HPDE6-E6E7 (cell line): ENCODE results near the gene MKRN2.
"Not testable (repeated sequence)": the region's sequence is repeated elsewhere in the genome, so short reads cannot be mapped to it uniquely, and the experiment has no call there.

Source experiments
- DNase-seq: peaks from one replicate; pipeline ENCODE4 v3.0.0; 2011; ENCODE audit warnings: missing footprints; ENCODE audit errors: extremely low spot score

The MKRN2 gene

DNA sequence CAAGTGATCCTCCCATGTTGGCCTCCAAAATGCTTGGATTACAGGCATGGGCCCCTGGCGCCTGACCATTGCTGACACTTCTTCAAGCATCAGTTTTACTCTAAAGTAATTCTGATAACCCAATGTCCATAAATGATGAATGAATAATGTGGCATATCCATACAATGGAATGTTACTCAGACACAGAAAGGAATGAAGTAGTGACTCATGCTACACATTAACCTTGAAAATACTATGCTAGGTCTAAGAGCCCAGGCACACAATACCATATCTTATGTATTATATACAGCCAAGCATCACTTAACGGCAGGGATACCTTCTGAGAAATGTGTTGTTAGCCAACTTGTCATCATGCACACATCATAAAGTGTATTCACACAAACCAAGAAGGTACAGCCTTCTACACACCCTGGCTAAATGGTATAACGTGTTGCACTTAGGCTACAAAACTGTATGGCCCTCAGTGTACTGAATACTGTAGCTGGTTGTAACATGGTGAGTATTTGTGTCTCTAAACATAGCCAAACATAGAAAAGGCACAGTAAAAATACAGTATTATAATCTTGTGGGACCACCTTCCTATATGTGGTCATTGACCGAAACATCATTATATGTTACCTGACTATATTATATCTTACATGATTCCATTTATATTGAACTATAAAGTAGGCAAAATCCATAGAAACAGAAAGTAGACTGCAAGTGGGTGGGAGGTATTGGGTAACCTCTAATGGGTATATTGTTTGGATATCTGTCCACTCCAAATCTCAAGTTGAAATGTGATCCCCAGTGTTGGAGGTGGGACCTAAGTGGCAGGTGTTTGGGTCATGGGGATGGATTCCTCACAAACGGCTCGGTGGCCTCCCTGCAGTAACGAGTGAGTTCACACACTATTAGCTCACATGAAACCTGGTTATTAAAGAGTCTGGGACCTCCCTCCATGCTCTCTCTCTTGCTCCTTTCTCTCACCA, 31.4 kb downstream of the MKRN2 start:
- DNase-seq: peak; percentile 1

DNA sequence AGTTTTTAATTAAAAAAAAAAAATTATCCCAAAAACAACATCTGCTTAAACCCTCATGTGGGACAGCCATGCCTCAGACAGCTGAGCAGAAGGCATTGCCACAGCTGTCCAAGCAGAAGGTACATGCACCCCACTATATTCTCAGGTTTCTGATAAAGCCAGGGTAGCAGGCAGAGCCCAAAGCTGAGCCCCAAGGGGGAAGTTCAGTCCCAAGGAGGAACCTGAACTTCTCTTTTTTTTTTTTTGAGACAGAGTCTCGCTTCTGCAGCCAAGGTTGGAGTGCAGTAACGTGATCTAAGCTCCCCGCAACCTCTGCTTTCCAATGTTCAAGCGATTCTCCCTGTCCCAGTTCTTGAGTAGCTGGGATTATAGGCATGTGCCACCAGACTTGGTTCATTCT, 33.2 kb downstream of the MKRN2 start:
- DNase-seq: no peak

GRCh38 chr3:12591456-12591855, 34.6 kb downstream of the MKRN2 start:
- no peak for DNase-seq

DNA sequence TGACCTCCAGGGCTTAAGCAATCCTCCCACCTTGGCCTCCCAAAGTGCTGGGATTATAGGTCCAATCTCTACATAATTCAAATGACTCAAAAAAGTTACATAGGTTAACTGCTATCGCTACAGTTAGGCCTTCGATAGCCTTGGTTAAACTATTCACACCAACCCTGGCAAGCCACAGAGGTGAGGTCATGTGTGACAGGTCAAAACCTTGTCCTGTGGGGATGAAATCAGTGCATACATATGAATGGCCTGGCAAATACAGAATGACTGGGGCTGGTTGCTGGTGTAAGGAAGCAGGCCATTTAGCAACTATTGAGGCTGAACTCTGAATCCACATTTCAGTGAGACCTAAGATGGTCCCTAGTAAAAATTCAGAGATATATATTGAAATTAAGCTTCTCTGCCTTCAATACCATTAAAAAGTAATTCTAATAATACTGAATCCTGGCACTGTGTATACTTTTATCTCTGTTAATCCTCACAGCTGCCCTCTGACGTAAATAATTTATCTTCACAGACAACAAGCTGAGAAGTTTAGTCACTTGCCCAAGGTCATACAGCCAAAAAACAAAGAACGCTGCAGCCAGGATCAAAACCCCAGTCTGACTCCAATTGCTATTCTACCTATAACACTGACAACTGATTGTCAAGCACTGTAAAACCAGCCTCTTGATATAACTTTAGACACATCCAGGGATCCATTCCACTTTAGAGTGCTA, 35.3 kb downstream of the MKRN2 start:
- no peak for DNase-seq

- DNase-seq: no peak
These were observed 36.6 kb downstream of the MKRN2 start for GRCh38 chr3:12593473-12593872.

DNA sequence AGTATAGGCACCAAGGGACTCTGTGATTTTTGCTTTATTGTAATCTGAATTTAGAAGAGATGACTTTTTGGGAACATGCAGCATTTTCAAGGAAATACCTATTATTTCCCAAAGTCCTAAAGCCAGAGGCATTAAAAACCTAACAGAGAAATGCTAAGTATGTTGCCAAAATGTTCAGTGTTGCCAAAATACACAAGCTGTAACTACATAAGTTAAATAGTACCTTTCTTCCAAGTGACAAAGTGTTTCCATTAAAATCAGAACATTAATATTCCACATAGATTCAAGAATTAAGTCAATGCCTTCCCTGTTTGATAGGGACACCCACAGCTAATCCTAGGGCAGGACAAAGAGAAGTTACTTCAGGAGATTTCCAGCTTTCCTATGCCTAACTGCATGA, 42.0 kb downstream of the MKRN2 start:
- DNase-seq: no peak

- DNase-seq: no peak
These were observed 44.2 kb downstream of the MKRN2 start for GRCh38 chr3:12601072-12601471.

GRCh38 chr3:12603969-12604368, 47.1 kb downstream of the MKRN2 start:
- no peak for DNase-seq

GRCh38 chr3:12608376-12608775, 51.5 kb downstream of the MKRN2 start:
- DNase-seq: no peak

DNA sequence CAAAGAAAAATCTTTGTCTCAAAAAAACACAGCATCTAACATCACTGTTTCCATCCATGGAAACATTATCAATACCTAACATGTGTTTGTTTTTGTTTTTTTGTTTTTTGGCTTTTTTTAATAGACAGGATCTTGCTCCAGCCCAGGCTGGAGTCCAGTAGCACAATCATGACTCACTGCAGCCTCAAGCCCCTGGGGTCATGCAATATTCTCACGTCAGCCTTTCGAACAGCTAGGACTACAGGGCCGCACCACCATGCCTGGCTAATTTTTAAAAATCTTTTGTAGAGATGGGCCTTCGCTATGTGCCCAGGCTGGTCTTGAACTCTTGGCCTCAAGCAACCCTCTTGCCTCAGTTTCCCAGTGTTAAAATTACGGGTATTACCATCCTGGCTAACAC, 54.2 kb downstream of the MKRN2 start:
- no peak for DNase-seq

DNA sequence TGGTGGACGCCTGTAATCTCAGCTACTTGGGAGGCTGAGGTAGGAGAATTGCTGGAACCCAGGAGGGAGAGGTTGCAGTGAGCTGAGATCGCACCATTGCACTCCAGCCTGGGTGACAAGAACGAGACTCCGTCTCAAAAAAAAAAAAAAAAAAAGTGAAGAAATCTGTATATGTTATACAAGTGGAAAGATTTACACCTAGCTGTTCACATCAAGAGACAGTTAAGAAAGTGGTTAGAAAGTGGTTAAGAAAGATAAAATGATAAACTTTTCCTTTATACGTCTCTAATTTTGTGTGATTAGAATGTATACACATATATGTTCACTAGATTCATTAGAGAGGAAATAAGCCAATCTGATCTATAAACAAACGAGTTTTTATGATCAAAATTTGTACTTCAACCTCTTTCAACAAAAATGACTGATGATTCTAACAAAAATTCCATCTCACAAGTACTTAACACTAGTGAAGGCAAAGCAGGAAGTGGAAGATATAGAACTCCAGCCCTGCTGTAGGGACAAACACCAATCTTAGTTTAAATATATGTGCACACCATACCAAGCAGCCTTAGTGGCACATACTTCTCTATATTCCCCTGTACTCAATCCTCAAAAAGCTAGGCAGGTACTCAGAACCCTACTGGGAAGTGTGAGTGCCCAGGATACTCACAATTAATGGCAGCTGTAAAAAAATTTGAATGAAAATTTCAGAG, 55.8 kb downstream of the MKRN2 start:
- DNase-seq: no peak

GRCh38 chr3:12613250-12613649, 56.4 kb downstream of the MKRN2 start:
- DNase-seq: no peak

DNA sequence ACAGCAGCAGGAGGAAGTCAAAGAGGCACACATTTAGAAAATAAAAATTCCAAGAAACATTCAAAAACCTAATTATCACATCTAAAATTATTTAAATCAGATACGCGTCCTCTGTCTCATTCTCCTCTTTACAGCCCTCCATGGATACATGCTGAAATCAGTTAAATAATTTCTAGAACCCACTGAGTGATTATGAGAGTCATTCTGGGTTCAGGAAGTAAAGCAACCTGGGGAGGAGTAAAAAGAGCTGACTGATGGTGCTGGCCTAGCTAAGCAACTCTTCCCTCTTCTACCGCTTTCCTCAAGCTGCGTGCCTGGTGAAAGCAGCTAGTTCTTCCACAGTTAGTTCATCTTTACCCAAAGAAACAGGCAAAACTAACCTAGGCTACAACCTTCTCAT, 58.4 kb downstream of the MKRN2 start:
- no peak for DNase-seq

GRCh38 chr3:12618426-12618825, 61.5 kb downstream of the MKRN2 start:
- no peak for DNase-seq

- DNase-seq: no peak
These were observed 63.4 kb downstream of the MKRN2 start for GRCh38 chr3:12620305-12620704.

GRCh38 chr3:12620729-12621128, 63.8 kb downstream of the MKRN2 start:
- DNase-seq: no peak

DNA sequence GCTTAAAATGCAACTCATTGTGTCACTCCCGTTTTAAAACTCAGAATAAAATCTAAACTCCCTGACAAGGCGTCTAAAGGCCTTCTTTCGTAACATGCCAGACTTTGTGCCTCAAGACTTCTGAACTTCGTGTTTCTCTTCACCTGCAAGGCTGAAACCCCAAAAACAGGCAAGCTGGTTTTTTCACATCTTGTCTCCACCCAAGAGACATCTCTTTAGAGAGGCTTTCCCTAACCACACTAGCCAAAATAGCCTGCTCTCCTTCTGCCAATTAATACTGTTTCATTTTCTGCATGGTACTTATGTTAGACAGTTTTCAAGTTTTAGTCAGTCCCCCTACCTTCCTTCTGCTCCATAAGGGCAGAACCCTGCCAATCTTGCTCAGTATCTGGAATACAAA, 65.4 kb downstream of the MKRN2 start:
- no peak for DNase-seq

DNA sequence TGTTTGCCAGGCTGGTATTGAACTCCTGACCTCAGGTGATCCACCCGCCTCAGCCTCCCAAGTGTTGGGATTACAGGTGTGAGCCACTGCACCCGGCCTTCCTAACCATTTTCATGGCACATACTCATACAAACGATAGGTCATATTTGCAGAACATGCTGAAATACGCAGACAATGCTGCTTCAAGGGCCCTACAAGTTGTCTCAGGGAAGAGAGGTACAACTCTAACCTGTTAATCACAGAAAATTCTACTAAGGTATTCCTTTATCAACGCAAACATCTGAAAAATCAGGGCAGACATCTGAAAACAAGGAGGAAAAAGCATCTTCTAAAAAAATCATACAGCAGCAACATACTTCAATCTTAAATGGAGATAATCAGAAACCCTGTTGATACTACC, 67.2 kb downstream of the MKRN2 start:
- DNase-seq: no peak

GRCh38 chr3:12624964-12625363, 68.1 kb downstream of the MKRN2 start:
- not testable (repeated sequence) for DNase-seq

GRCh38 chr3:12627370-12627769, 70.5 kb downstream of the MKRN2 start:
- DNase-seq: no peak

DNA sequence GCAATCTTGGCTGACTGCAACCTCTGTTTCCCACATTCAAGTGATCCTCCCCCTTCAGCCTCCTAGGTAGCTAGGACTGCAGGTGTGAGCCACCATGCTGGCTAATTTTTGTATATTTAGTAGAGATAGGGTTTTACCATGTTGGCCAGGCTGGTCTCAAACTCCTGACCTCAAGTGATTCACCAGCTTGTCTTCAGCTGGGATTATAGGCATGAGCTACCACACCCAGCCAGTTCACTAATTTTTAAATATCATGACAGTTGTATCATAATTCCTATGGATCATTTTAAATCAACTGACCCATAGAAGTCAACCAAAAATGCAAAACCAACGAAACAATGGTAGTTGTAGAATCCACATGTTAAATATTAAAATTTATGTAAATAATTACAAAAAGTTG, 71.9 kb downstream of the MKRN2 start:
- no peak for DNase-seq

DNA sequence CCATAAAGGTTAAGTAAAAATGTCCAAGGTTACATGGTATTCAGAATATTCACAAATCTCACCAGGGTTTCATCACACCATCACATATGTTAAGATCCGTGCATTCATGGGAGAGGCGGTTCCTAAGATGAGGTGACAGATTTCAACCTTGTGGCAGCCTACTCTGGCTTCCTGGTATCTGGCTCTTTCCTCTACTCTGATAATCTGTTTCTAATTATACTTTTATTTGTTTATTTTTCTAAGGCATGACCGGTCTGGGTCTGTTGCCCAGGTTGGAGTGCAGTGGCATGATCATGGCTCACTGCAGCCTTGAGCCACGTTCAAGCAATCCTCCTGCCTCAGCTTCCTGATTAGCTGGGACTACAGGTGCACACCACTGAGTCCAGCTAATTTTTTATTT, 72.7 kb downstream of the MKRN2 start:
- no peak for DNase-seq
